HG02870 (cell line): ENCODE measurements around the gene SYDE2.
"Not testable (repeated sequence)": the region's sequence is repeated elsewhere in the genome, so short reads cannot be mapped to it uniquely, and the experiment has no call there.

Experiments
- ATAC-seq: cut with Tn5 transposase; IDR thresholded peaks from one replicate; pipeline ENCODE4 v1.9.1; 2021; ENCODE audit warnings: mild to moderate bottlenecking, moderate library complexity; ENCODE audit not compliant: unreplicated experiment

Gene SYDE2

GRCh38 chr1:85219853-85220610 is 19.2 kb upstream of the SYDE2 start:
- ATAC-seq, result no peak

GRCh38 chr1:85216697-85217096 is 15.9 kb upstream of the SYDE2 start:
- ATAC-seq, result no peak

- ATAC-seq, result no peak
Observed at GRCh38 chr1:85214654-85215053, 13.8 kb upstream of the SYDE2 start.

- no peak for ATAC-seq
Observed at GRCh38 chr1:85208488-85208887, 7.7 kb upstream of the SYDE2 start.

GRCh38 chr1:85203573-85204171 is 2.9 kb upstream of the SYDE2 start:
- ATAC-seq, result no peak

GRCh38 chr1:85202864-85203255 is 2.0 kb upstream of the SYDE2 start:
- no peak for ATAC-seq

GRCh38 chr1:85202092-85202863 is 1.5 kb upstream of the SYDE2 start:
- peak; percentile 4 for ATAC-seq

- peak; percentile 34 for ATAC-seq
Observed at GRCh38 chr1:85201340-85202091, 700 bp upstream of the SYDE2 start.

GRCh38 chr1:85199667-85200462 is 951 bp downstream of the SYDE2 start:
- peak; percentile 17 for ATAC-seq

GRCh38 chr1:85198864-85199263 is 2.0 kb downstream of the SYDE2 start:
- ATAC-seq, result no peak

- ATAC-seq, result no peak
Observed at GRCh38 chr1:85196358-85196757, 4.5 kb downstream of the SYDE2 start.

GRCh38 chr1:85195703-85196102 is 5.1 kb downstream of the SYDE2 start:
- ATAC-seq, result no peak

GRCh38 chr1:85192129-85192528 is 8.7 kb downstream of the SYDE2 start:
- not testable (repeated sequence) for ATAC-seq

GRCh38 chr1:85189120-85189519 is 11.7 kb downstream of the SYDE2 start:
- ATAC-seq, result no peak

- ATAC-seq, result no peak
Observed at GRCh38 chr1:85188530-85188929, 12.3 kb downstream of the SYDE2 start.

GRCh38 chr1:85187021-85187420 is 13.8 kb downstream of the SYDE2 start:
- ATAC-seq, result not testable (repeated sequence)

GRCh38 chr1:85184245-85184644 is 16.6 kb downstream of the SYDE2 start:
- no peak for ATAC-seq

GRCh38 chr1:85182700-85183099 is 18.1 kb downstream of the SYDE2 start:
- no peak for ATAC-seq

GRCh38 chr1:85180869-85181268 is 19.9 kb downstream of the SYDE2 start:
- ATAC-seq, result no peak

GRCh38 chr1:85179522-85179921 is 21.3 kb downstream of the SYDE2 start:
- ATAC-seq, result no peak
